ENCODE results near the gene C6orf52. TPM values are rescaled to one million over a fixed set of nuclear protein-coding genes. Genes with fewer than 3 reads are reported as not detected.

The C6orf52 gene
- total RNA-seq, 1 donor from 2014 or later: 0.45 TPM

DNA sequence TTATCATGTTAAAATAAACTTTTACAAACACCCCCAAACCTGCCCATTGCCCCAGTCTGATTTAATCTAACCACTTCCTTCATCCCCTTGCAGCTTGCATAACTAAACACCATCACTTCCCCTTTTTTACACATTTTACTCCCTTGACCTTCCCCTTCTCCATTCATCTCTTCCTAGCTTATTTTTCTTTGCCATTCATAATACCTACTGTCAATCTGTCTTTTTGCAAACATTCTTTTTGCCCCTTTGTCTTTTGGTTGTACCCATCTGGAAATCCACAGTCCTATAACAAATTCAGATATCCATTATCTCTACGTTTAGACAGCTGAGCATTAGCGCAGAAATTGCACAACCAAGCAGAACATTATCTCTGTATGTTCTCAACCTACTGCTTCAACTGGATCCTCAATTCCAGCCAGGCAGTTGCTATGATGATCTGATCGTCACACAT is 51.2 kb downstream of the C6orf52 start:
- H3K9me3 ChIP-seq (ENCODE audit: low read depth): no peaks in the 10 kb centered on the region
- Mint-ChIP-seq H3K4me1 (peaks cover 2% of the 10 kb centered on the region), H3K27me3 (ENCODE audit: insufficient read depth, low read depth) (peaks cover 2% of the 10 kb centered on the region), H3K9me3 (no peaks in the 10 kb centered on the region), H3K27ac (no peak overlapping the region), H3K36me3 (no peaks in the 10 kb centered on the region), H3K4me3 (no peak overlapping the region)
- H3F3A ChIP-seq (ENCODE audit: low read depth): peaks cover 13% of the 10 kb centered on the region
- no peaks in the 10 kb centered on the region for H3K36me3 ChIP-seq
- peaks cover 12% of the 10 kb centered on the region for H3K4me1 ChIP-seq
- H3K4me2 ChIP-seq: no peak overlapping the region
- H3K27ac ChIP-seq: no peak overlapping the region
- H3K9ac ChIP-seq: no peak overlapping the region
- H4K20me1 ChIP-seq (ENCODE audit: low read depth): no peaks in the 10 kb centered on the region
- H2AFZ ChIP-seq (replicated peaks): no peak overlapping the region
- DNase-seq (ENCODE audit: low spot score): no peak
- TF ChIP-seq, protein P1, sequence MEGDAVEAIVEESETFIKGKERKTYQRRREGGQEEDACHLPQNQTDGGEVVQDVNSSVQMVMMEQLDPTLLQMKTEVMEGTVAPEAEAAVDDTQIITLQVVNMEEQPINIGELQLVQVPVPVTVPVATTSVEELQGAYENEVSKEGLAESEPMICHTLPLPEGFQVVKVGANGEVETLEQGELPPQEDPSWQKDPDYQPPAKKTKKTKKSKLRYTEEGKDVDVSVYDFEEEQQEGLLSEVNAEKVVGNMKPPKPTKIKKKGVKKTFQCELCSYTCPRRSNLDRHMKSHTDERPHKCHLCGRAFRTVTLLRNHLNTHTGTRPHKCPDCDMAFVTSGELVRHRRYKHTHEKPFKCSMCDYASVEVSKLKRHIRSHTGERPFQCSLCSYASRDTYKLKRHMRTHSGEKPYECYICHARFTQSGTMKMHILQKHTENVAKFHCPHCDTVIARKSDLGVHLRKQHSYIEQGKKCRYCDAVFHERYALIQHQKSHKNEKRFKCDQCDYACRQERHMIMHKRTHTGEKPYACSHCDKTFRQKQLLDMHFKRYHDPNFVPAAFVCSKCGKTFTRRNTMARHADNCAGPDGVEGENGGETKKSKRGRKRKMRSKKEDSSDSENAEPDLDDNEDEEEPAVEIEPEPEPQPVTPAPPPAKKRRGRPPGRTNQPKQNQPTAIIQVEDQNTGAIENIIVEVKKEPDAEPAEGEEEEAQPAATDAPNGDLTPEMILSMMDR (IDR thresholded peaks at IDR 0.05): no peak
- TF ChIP-seq EZH2phosphoT487 (IDR thresholded peaks at IDR 0.05): no peak
- no peak for TF ChIP-seq EZH2 (IDR thresholded peaks at IDR 0.05)
- H3K79me2 ChIP-seq (ENCODE audit: low read depth): no peaks in the 10 kb centered on the region
- no peaks in the 10 kb centered on the region for H3K27me3 ChIP-seq
- no peak overlapping the region for H3K4me3 ChIP-seq

DNA sequence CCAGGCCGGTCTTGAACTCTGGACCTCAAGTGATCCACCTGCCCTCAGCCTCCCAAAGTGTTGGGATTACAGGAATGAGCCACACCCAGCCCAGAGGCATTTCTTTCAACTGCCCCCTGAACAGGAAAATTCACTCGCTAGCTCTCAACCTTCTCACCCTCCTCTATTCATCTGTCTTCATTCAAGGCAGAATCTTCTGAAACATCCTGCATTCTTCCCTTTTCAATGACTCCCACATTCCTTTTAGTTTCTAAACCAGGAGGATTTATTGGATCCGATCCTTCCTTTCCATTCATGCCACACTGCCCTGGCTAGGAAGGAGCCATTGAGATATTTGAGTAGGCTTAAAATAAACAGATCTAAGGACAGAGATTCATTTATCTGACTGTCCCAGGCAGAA is 52.9 kb downstream of the C6orf52 start:
- no peak overlapping the region for H3K27ac Mint-ChIP-seq

DNA sequence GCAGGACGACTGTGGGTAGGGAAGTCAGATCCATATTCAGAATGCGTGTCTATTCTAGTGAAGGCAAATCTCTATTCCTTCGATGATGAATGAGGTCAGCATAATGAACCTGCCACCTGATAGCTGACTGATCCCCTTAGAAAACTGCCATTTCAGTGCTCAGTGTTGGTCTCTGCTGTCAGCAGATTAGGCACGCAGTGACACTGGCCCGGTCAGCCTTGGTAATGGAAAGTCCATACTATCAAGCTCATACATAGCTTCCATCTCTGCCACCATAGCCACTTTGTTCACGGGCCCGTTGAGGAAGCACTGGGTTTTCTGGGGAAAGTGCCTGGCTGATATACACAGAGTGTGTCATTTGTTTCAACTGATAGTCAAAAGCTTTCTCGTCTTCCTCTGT is 54.0 kb downstream of the C6orf52 start:
- no peak for DNase-seq (ENCODE audit: low spot score)
- Histone ChIP-seq H3K9ac (no peak overlapping the region), H3F3A (ENCODE audit: low read depth) (peaks cover 13% of the 10 kb centered on the region)

More for the DNA sequence above, 52.9 kb downstream of the C6orf52 start:
- no peaks in the 10 kb centered on the region for H3K36me3 Mint-ChIP-seq
- no peak overlapping the region for H3K4me3 Mint-ChIP-seq
- Histone ChIP-seq H3K9me3 (ENCODE audit: low read depth) (no peaks in the 10 kb centered on the region), H4K20me1 (ENCODE audit: low read depth) (no peaks in the 10 kb centered on the region), H3K4me3 (no peak overlapping the region), H3K4me1 (peaks cover 12% of the 10 kb centered on the region), H3F3A (ENCODE audit: low read depth) (peaks cover 13% of the 10 kb centered on the region), H3K27ac (peak overlapping the region; percentile 60), H3K79me2 (ENCODE audit: low read depth) (no peaks in the 10 kb centered on the region), H2AFZ (replicated peaks) (no peak overlapping the region), H3K27me3 (no peaks in the 10 kb centered on the region), H3K4me2 (no peak overlapping the region), H3K36me3 (no peaks in the 10 kb centered on the region), H3K9ac (no peak overlapping the region)
- peaks cover 2% of the 10 kb centered on the region for H3K4me1 Mint-ChIP-seq
- no peak for TF ChIP-seq EZH2phosphoT487 (IDR thresholded peaks at IDR 0.05)
- no peak for TF ChIP-seq EZH2 (IDR thresholded peaks at IDR 0.05)
- TF ChIP-seq, protein P1 (IDR thresholded peaks at IDR 0.05): no peak
- H3K9me3 Mint-ChIP-seq: no peaks in the 10 kb centered on the region
- DNase-seq (ENCODE audit: low spot score): peak; percentile 67
- H3K27me3 Mint-ChIP-seq (ENCODE audit: insufficient read depth, low read depth): peaks cover 2% of the 10 kb centered on the region

More for the DNA sequence above, 54.0 kb downstream of the C6orf52 start:
- Mint-ChIP-seq H3K4me3 (no peak overlapping the region), H3K4me1 (peaks cover 2% of the 10 kb centered on the region), H3K36me3 (no peaks in the 10 kb centered on the region), H3K27me3 (ENCODE audit: insufficient read depth, low read depth) (peaks cover 2% of the 10 kb centered on the region), H3K27ac (no peak overlapping the region), H3K9me3 (no peaks in the 10 kb centered on the region)
- TF ChIP-seq EZH2 (IDR thresholded peaks at IDR 0.05) (no peak), EZH2phosphoT487 (IDR thresholded peaks at IDR 0.05) (no peak)
- TF ChIP-seq, protein P1 (IDR thresholded peaks at IDR 0.05): no peak
- Histone ChIP-seq H3K27me3 (no peaks in the 10 kb centered on the region), H3K79me2 (ENCODE audit: low read depth) (no peaks in the 10 kb centered on the region), H3K4me3 (no peak overlapping the region), H3K4me1 (peaks cover 12% of the 10 kb centered on the region), H2AFZ (replicated peaks) (no peak overlapping the region), H3K36me3 (no peaks in the 10 kb centered on the region), H3K9me3 (ENCODE audit: low read depth) (no peaks in the 10 kb centered on the region), H4K20me1 (ENCODE audit: low read depth) (no peaks in the 10 kb centered on the region), H3K4me2 (no peak overlapping the region), H3K27ac (no peak overlapping the region)

All from neural progenitor cell (in vitro differentiated cells).